ENCODE measurements around the gene RNASEH2B. TPM values are rescaled to one million over a fixed set of nuclear protein-coding genes. Genes with fewer than 3 reads are reported as not detected.
A peak's percentile ranks its signal among the peaks of the same experiment; 100 is the strongest.

Gene RNASEH2B
- total RNA-seq, 3 donors from 2014 or later = 37.8 to 69.8 (median 61.6) TPM

DNA sequence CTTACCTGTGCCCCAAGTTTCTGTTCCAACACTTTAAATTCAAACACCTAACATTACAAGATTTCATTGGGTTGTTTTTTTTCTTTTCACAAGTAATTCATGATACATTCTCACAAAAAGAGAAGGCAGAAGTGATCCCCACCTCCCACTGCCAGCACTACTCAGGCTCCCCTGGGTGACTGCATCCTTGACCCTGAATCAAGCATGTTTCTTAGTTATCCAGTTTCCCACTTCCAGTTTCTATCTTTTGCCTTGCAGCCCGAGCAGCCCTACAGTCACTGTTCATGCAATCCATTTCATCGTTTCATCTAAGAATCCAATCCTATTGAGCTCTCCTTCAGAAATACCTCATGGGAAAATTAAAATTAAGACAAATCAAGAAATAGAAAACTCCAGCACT, 61.4 kb downstream of the RNASEH2B start:
- no peak overlapping the region for H3K4me3 ChIP-seq
- H3K9me3 ChIP-seq = no peaks in the 10 kb centered on the region
- H3K4me1 ChIP-seq = no peaks in the 10 kb centered on the region
- no peak for DNase-seq (ENCODE audit: low spot score in 2 of 2)
- H3K27ac ChIP-seq = no peak overlapping the region
- H3K36me3 ChIP-seq = no peaks in the 10 kb centered on the region
- H3K27me3 ChIP-seq = no peaks in the 10 kb centered on the region
- TF ChIP-seq POLR2AphosphoS5 (IDR thresholded peaks at IDR 0.05) (no peak), POLR2A (IDR thresholded peaks at IDR 0.05) (no peak)
- TF ChIP-seq, protein P1, sequence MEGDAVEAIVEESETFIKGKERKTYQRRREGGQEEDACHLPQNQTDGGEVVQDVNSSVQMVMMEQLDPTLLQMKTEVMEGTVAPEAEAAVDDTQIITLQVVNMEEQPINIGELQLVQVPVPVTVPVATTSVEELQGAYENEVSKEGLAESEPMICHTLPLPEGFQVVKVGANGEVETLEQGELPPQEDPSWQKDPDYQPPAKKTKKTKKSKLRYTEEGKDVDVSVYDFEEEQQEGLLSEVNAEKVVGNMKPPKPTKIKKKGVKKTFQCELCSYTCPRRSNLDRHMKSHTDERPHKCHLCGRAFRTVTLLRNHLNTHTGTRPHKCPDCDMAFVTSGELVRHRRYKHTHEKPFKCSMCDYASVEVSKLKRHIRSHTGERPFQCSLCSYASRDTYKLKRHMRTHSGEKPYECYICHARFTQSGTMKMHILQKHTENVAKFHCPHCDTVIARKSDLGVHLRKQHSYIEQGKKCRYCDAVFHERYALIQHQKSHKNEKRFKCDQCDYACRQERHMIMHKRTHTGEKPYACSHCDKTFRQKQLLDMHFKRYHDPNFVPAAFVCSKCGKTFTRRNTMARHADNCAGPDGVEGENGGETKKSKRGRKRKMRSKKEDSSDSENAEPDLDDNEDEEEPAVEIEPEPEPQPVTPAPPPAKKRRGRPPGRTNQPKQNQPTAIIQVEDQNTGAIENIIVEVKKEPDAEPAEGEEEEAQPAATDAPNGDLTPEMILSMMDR (IDR thresholded peaks at IDR 0.05) = no peak
- intact Hi-C loops (cut with DNase I; ENCODE audit: low total_unique reads) = no loop called here

DNA sequence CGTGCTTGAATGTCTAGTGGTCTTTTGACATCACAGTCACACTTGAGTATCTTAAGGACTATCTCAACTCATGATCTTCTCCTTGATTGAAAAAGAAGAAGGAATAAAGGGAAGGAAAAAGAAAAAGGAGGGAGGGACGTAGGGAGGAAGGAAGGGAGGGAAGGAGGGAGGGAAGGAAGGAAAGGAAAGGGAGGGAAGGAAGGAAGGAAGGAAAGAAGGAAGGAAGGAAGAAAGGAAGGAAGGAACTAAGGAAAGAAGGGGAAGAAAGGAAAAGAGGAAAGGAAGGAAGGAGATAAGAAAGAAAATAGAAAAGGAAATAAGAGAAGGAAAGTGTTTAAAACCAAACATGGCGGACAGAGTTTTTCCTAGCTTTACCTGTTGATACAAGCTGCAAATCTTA, 64.7 kb downstream of the RNASEH2B start:
- TF ChIP-seq, protein P1 (IDR thresholded peaks at IDR 0.05) = no peak
- no peak for TF ChIP-seq POLR2A (IDR thresholded peaks at IDR 0.05)
- TF ChIP-seq POLR2AphosphoS5 (IDR thresholded peaks at IDR 0.05) = no peak
- H3K4me1 ChIP-seq = no peaks in the 10 kb centered on the region
- no peaks in the 10 kb centered on the region for H3K9me3 ChIP-seq
- DNase-seq (ENCODE audit: low spot score in 2 of 2) = no peak
- H3K4me3 ChIP-seq = no peak overlapping the region
- intact Hi-C loops (cut with DNase I; ENCODE audit: low total_unique reads) = no loop called here
- H3K27ac ChIP-seq = no peak overlapping the region
- no peaks in the 10 kb centered on the region for H3K36me3 ChIP-seq
- no peaks in the 10 kb centered on the region for H3K27me3 ChIP-seq

DNA sequence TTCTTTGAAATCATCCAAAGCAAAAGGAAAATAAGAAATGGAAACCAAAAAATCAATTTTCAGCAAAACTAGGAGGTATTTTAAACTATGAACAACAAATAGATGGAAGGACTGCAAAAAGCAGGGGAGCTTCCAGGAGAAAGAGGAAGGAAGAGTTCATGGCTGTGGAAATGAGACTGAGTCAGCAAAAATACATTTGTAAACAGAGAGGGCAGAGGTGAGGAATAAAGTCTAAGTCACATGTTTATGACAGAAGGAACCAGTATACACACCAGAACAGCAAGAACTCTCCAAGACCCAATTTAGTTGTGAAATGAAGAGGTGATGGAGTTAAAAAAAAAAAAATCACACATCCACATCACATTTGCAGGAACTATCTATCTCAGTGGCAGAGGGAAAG, 69.6 kb downstream of the RNASEH2B start:
- intact Hi-C loops (cut with DNase I; ENCODE audit: low total_unique reads) = no loop called here
- H3K27me3 ChIP-seq = no peaks in the 10 kb centered on the region
- H3K27ac ChIP-seq = no peak overlapping the region
- no peak overlapping the region for H3K4me3 ChIP-seq
- TF ChIP-seq, protein P1 (IDR thresholded peaks at IDR 0.05) = no peak
- TF ChIP-seq POLR2AphosphoS5 (IDR thresholded peaks at IDR 0.05) (no peak), POLR2A (IDR thresholded peaks at IDR 0.05) (no peak)
- H3K4me1 ChIP-seq = no peaks in the 10 kb centered on the region
- H3K9me3 ChIP-seq = no peaks in the 10 kb centered on the region
- DNase-seq (ENCODE audit: low spot score in 2 of 2) = no peak
- no peaks in the 10 kb centered on the region for H3K36me3 ChIP-seq

DNA sequence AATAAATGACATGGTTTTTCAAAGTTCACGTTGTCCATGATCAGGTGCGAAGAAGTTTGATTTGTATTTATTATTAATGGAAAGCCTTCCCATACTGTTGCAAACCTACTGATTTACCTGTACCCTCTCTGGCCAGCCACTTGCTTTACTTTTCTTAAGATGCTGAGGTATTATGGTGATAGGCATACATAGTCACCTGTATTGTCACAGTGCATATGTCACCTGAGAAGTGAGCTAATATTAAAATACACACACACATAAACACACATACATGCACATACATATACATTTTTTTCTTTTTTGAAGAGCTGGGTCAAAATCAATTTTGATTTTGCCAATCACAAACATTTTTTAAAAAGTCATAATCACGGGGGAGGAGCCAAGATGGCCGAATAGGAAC, 72.1 kb downstream of the RNASEH2B start:
- H3K4me3 ChIP-seq = no peak overlapping the region
- no peak for TF ChIP-seq POLR2AphosphoS5 (IDR thresholded peaks at IDR 0.05)
- TF ChIP-seq, protein P1 (IDR thresholded peaks at IDR 0.05) = no peak
- no peak for TF ChIP-seq POLR2A (IDR thresholded peaks at IDR 0.05)
- H3K27me3 ChIP-seq = no peaks in the 10 kb centered on the region
- no peak for DNase-seq (ENCODE audit: low spot score in 2 of 2)
- intact Hi-C loops (cut with DNase I; ENCODE audit: low total_unique reads) = no loop called here
- no peak overlapping the region for H3K27ac ChIP-seq
- H3K36me3 ChIP-seq = no peaks in the 10 kb centered on the region
- H3K4me1 ChIP-seq = no peaks in the 10 kb centered on the region
- H3K9me3 ChIP-seq = no peaks in the 10 kb centered on the region

DNA sequence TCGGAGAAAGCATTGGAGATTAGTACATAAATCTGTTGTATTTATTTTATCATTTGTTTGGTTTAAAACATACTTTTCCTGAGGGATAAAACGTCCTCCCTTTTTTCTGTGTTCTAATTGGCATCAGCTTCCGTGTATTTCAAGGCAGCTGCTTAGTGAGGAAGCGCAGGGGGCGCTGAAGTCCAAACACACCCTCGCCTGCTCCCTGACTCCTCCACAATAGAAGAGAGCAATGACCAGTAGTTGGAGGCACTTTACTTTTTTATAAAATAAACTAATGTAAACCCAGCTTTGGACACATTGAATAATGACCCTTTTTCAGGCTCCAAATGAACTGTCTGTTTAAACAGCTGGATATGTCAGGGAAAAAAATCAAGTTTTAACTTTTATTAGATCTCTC, 79.9 kb downstream of the RNASEH2B start:
- TF ChIP-seq, protein P1 (IDR thresholded peaks at IDR 0.05) = no peak
- TF ChIP-seq POLR2A (IDR thresholded peaks at IDR 0.05) = no peak
- TF ChIP-seq POLR2AphosphoS5 (IDR thresholded peaks at IDR 0.05) = no peak
- H3K36me3 ChIP-seq = no peaks in the 10 kb centered on the region
- intact Hi-C loops (cut with DNase I; ENCODE audit: low total_unique reads) = no loop called here
- no peaks in the 10 kb centered on the region for H3K4me1 ChIP-seq
- no peak for DNase-seq (ENCODE audit: low spot score in 2 of 2)
- no peak overlapping the region for H3K4me3 ChIP-seq
- H3K9me3 ChIP-seq = no peaks in the 10 kb centered on the region
- H3K27me3 ChIP-seq = no peaks in the 10 kb centered on the region
- H3K27ac ChIP-seq = peak overlapping the region in 1 of 2 donors; percentile 25

Measured in breast epithelium (tissue), 4 donors.